Left ventricle myocardium inferior (tissue), 1 donor: ENCODE results near the gene SNU13. TPM values are rescaled to one million over a fixed set of nuclear protein-coding genes. Genes with fewer than 3 reads are reported as not detected.
"Not testable (repeated sequence)": the region's sequence is repeated elsewhere in the genome, so short reads cannot be mapped to it uniquely, and the experiment has no call there.

Source experiments
- DNase-seq: peaks from one replicate; pipeline ENCODE4 v3.0.0-alpha.2; 2020
- H3K27ac ChIP-seq: fragments of 200-600 bp; replicated peaks from 2 replicates; pipeline ENCODE4 v1.8.0; 2021
- H3K27me3 ChIP-seq: fragments of 200-600 bp; 2 replicates; pipeline ENCODE4 v1.8.0; 2021; ENCODE audit warnings: low read depth
- H3K36me3 ChIP-seq: fragments of 200-600 bp; 2 replicates; pipeline ENCODE4 v1.8.0; 2021
- H3K4me1 ChIP-seq: fragments of 200-600 bp; 2 replicates; pipeline ENCODE4 v1.8.0; 2021
- H3K4me3 ChIP-seq: fragments of 200-600 bp; 2 replicates; pipeline ENCODE4 v1.8.0; 2021; ENCODE audit warnings: mild to moderate bottlenecking, moderate library complexity
- H3K9me3 ChIP-seq: fragments of 200-600 bp; replicated peaks from 2 replicates; pipeline ENCODE4 v1.8.0; 2021
- intact Hi-C: fragments of 100-400 bp; cut with micrococcal nuclease; formaldehyde crosslinking; loops from one replicate; pipeline ENCODE4 v1.11.0; 2022
- total RNA-seq: library from RNA; stranded (reverse); fragmentation: NEBNext Ultra II Directional; extraction: Animal tissue kit (Norgen Biotek cat#: 25700); gene quantifications from one replicate; pipeline ENCODE4 v1.2.1, GENCODE V29; 2021
- TF ChIP-seq, protein P1 (sequence below): fragments of 200-600 bp; IDR thresholded peaks from 2 replicates; pipeline ENCODE4 v1.8.0; 2021; ENCODE audit warnings: antibody characterized with exemption, mild to moderate bottlenecking, borderline replicate concordance
- donor health status: DM: no; HTN: yes; CAD: no; lungs with severe emphysema.

The SNU13 gene
- total RNA-seq, 1 donor from 2014 or later: 197 TPM

DNA sequence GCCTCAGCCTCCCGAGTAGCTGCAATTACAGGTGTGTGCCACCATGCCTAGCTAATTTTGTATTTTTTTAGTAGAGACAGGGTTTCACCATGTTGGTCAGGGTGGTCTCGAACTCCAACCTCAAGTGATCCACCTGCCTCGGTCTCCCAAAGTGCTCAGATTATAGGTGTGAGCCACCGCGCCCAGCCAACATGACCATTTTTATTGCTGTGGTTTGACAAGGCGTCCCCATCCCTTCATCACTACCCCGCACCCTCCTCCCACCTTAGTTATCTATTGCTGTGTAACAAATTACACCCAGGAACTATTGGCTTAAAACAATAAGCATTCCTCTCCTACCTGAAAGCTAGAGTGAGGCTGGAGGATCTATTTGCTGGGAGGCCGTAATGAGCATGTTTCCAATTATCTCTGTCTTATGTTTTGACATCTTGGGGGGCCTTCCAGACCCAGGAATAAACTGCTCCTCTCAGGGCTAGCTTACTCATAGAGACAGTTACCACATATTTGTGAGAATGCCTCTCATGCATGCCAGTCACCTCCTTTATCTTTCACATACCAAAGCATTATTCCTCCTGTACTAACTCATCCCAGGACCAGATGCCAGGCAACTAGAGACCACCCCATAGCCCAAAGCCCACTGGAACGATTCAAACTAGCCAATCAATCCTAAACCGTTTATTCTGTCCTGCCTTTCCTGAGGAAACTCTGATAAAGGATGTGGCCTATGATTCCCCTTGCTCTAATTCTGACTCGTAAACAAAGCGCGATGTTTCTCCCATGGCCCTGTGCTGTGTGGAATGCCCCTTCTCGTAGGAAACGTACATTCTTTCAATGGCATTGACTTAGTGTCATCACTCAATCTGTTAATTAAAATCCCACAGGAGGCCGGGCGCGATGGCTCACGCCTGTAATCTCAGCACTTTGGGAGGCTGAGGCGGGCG lies 19.4 kb downstream of the SNU13 start:
- peaks cover 18% of the 10 kb centered on the region for H3K4me1 ChIP-seq
- no peak for DNase-seq
- peaks cover 19% of the 10 kb centered on the region for H3K36me3 ChIP-seq
- intact Hi-C loops: no loop called here
- no peaks in the 10 kb centered on the region for H3K9me3 ChIP-seq
- TF ChIP-seq, protein P1, sequence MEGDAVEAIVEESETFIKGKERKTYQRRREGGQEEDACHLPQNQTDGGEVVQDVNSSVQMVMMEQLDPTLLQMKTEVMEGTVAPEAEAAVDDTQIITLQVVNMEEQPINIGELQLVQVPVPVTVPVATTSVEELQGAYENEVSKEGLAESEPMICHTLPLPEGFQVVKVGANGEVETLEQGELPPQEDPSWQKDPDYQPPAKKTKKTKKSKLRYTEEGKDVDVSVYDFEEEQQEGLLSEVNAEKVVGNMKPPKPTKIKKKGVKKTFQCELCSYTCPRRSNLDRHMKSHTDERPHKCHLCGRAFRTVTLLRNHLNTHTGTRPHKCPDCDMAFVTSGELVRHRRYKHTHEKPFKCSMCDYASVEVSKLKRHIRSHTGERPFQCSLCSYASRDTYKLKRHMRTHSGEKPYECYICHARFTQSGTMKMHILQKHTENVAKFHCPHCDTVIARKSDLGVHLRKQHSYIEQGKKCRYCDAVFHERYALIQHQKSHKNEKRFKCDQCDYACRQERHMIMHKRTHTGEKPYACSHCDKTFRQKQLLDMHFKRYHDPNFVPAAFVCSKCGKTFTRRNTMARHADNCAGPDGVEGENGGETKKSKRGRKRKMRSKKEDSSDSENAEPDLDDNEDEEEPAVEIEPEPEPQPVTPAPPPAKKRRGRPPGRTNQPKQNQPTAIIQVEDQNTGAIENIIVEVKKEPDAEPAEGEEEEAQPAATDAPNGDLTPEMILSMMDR: no peak
- no peak overlapping the region for H3K27ac ChIP-seq
- no peak overlapping the region for H3K4me3 ChIP-seq
- no peaks in the 10 kb centered on the region for H3K27me3 ChIP-seq

DNA sequence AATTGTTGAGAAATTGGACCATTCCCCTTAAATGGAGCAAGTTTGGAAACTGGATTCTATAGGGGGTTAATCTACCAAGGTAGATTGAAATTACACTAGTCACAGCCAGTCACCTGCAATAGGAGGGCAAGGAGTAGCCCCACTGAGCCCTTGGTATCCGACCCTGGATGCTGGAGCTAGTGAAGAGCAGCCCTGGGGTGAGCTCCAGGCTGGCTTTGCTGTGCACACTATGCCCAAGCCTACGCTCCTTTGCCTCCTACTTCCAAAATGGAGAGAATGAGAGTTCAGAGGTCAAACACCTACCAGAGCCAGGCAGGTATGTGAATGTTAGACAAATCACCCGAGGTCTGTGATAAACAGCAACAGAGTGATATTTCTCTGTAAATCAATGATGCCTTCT lies 23.7 kb downstream of the SNU13 start:
- Histone ChIP-seq H3K9me3 (no peaks in the 10 kb centered on the region), H3K36me3 (peaks cover 54% of the 10 kb centered on the region), H3K27me3 (no peaks in the 10 kb centered on the region), H3K27ac (no peak overlapping the region), H3K4me3 (no peak overlapping the region), H3K4me1 (peaks cover 22% of the 10 kb centered on the region)
- DNase-seq: no peak
- TF ChIP-seq, protein P1: no peak
- intact Hi-C loops: no loop called here

DNA sequence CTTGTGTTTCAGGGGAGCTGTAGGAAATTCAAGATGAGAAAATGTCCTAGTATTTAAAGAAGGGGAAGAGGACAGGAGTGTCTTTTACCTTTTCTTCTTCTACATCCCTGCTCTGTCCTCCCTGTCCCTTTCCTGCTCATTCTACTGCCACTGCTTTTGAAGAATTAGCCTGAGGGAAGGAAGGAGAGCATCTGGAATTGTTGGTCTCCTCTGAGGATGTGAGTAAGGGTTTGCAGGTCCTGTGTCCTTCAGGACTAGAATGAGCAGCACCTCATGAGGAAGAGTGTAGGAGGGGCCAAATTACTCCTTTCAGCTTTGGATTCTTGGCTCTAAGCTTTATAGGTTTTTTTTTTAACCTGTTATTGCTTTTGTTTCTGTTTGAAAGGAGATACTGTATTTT lies 24.2 kb downstream of the SNU13 start:
- Histone ChIP-seq H3K4me1 (peaks cover 26% of the 10 kb centered on the region), H3K27ac (no peak overlapping the region), H3K36me3 (peaks cover 59% of the 10 kb centered on the region), H3K9me3 (no peaks in the 10 kb centered on the region), H3K27me3 (no peaks in the 10 kb centered on the region), H3K4me3 (no peak overlapping the region)
- DNase-seq: no peak
- intact Hi-C loops: no loop called here
- TF ChIP-seq, protein P1: no peak

DNA sequence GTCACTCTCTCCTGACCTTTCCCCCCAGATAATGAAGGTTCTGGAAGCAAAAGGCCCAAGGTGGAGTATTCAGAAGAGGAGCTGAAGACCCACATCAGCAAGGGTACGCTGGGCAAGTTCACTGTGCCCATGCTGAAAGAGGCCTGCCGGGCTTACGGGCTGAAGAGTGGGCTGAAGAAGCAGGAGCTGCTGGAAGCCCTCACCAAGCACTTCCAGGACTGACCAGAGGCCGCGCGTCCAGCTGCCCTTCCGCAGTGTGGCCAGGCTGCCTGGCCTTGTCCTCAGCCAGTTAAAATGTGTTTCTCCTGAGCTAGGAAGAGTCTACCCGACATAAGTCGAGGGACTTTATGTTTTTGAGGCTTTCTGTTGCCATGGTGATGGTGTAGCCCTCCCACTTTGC lies 25.1 kb downstream of the SNU13 start:
- intact Hi-C loops, DNase-seq, H3K4me3 ChIP-seq, H3K9me3 ChIP-seq, H3K27me3 ChIP-seq: not testable (repeated sequence)
- Histone ChIP-seq H3K36me3 (peaks cover 68% of the 10 kb centered on the region), H3K27ac (peak overlapping the region; percentile 1), H3K4me1 (peaks cover 32% of the 10 kb centered on the region)

DNA sequence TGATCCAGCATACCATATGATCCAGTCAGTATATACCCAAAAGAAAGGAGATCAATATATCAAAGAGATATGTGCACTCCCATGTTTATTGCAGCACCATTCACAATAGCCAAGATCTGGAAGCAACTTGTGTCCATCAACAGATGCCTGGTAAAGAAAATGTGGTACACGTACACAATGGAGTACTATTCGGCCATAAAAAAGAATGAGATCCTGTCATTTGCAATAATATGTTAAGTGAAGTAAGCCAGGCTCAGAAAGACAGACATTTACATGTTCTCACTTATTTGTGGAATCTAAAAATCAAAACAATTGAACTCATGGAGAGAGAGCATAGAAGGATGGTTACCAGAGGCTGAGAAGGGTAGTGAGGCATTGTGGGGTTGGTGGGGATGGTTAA lies 27.0 kb downstream of the SNU13 start:
- TF ChIP-seq, protein P1: no peak
- Histone ChIP-seq H3K9me3 (no peaks in the 10 kb centered on the region), H3K36me3 (peaks cover 87% of the 10 kb centered on the region), H3K4me1 (peaks cover 23% of the 10 kb centered on the region), H3K4me3 (no peak overlapping the region), H3K27ac (peak overlapping the region; percentile 88), H3K27me3 (no peaks in the 10 kb centered on the region)
- DNase-seq: no peak
- intact Hi-C loops: no loop called here

DNA sequence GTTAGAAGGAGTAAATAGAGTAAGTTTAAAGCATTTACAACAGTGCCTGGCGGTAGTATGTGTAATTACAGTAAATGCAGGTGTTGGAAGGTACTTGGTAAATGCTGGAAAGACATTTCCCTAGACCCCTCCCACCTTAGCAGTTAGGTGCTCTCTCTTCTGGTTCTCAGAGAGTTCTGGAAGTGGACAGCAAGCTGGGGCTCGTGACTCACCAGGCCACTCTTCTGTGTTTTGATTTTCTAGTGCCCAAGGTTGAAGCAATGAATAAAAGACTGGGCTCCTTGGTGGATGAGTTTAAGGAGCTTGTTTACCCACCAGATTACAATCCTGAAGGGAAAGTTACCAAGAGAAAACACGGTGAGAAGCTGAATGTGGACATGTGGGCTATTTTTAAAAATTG lies 27.6 kb downstream of the SNU13 start:
- Histone ChIP-seq H3K4me3 (no peak overlapping the region), H3K27me3 (no peaks in the 10 kb centered on the region), H3K36me3 (peaks cover 93% of the 10 kb centered on the region), H3K9me3 (no peaks in the 10 kb centered on the region), H3K27ac (peak overlapping the region; percentile 88), H3K4me1 (peaks cover 23% of the 10 kb centered on the region)
- intact Hi-C loops: no loop called here
- DNase-seq: no peak
- TF ChIP-seq, protein P1: no peak
